Naive thymus-derived CD8-positive, alpha-beta T cell (primary cell): ENCODE data around the gene RLN2. TPM values are rescaled to one million over a fixed set of nuclear protein-coding genes. Genes with fewer than 3 reads are reported as not detected.
"Not testable (repeated sequence)": the region's sequence is repeated elsewhere in the genome, so short reads cannot be mapped to it uniquely, and the experiment has no call there.

ENCODE experiments used
- ATAC-seq, 2 donors: fragments of 150-1000 bp; cut with Tn5 transposase in 1 of 2; sonication (Bioruptor Pico), chemical (Tn5 transposase) in 1 of 2; 1 replicate in 1 of 2; 2 replicates in 1 of 2; pipeline ENCODE4 v1.10.0; 2021; ENCODE audit warnings: mild to moderate bottlenecking in 2 of 2, moderate library complexity in 2 of 2
- POLR2A ChIA-PET: fragments of 350-600 bp; sonication (Branson Sonifier 250); formaldehyde crosslinking; loops from one replicate; lab custom pipeline; 2021; ENCODE audit warnings: antibody characterized with exemption; lab: Charles Lee
- DNase-seq, 10 donors: peaks; one replicate each; pipeline versions ENCODE4 v3.0.0 to v3.0.0-alpha.2; 2020 to 2022
- H3K27ac Mint-ChIP-seq, 10 donors: one replicate each; pipeline ENCODE4 v1.8.0; 2020 to 2022; ENCODE audit warnings: mild to moderate bottlenecking in 10 of 10, mixed read lengths in 10 of 10, moderate library complexity in 4 of 10, inconsistent platforms in 1 of 10
- H3K27me3 Mint-ChIP-seq, 5 donors: one replicate each; pipeline ENCODE4 v1.8.0; 2021 to 2022; ENCODE audit warnings: mixed read lengths in 5 of 5
- H3K36me3 Mint-ChIP-seq, 3 donors: one replicate each; pipeline ENCODE4 v1.8.0; 2020 to 2022; ENCODE audit warnings: mixed read lengths in 3 of 3, mild to moderate bottlenecking in 2 of 3, inconsistent platforms in 1 of 3
- H3K4me1 Mint-ChIP-seq, 4 donors: one replicate each; pipeline ENCODE4 v1.8.0; 2021 to 2022; ENCODE audit warnings: mixed read lengths in 4 of 4
- H3K4me3 Mint-ChIP-seq, 10 donors: one replicate each; pipeline ENCODE4 v1.8.0; 2020 to 2022; ENCODE audit warnings: mild to moderate bottlenecking in 10 of 10, mixed read lengths in 10 of 10, moderate library complexity in 6 of 10, inconsistent platforms in 1 of 10
- H3K9me3 Mint-ChIP-seq, 9 donors: one replicate each; pipeline ENCODE4 v1.8.0; 2020 to 2022; ENCODE audit warnings: mixed read lengths in 9 of 9, mild to moderate bottlenecking in 3 of 9, inconsistent platforms in 1 of 9, moderate library complexity in 1 of 9
- polyA plus RNA-seq, 3 donors: library from polyadenylated mRNA; unstranded; fragments of 300-500 nt; fragmentation: Illumina TruSeq; gene quantifications; one replicate each; pipeline ENCODE4 v1.2.3, GENCODE V29; 2021
- total RNA-seq, 8 experiments: library from RNA in 2 of 8; stranded (reverse) in 2 of 8; gene quantifications; one replicate each; pipeline ENCODE4 v1.2.3 and lab custom pipeline; 2021 to 2026

Gene RLN2
- 1 to 10 TPM; 3.7 TPM for total RNA-seq
- polyA plus RNA-seq = 10 to 100 TPM in 1 of 3 donors, 1 to 10 TPM in 2; 7.7 to 12.7 (median 9.4) TPM
- total RNA-seq (lab: John Stamatoyannopoulos, UW) = 0.49 to 2.8 (median 0.87) reads per million in 6 experiments

GRCh38 chr9:5303840-5304795, at the start of gene RLN2:
TSS of gene RLN2 (minus strand) at chr9:5304716. CDS start at chr9:5304580, 136 bp downstream.
- Mint-ChIP-seq H3K27ac (peak within 1 kb of the TSS; percentile 19 to 80 (median 58)), H3K4me3 (peak within 1 kb of the TSS; percentile 48 to 82 (median 66)), H3K4me1 (peaks cover 17 to 50% (median 35%) of the 10 kb centered on the region in 4 donors)
- DNase-seq (peak in 5 of 10 donors; percentile 2 to 47 (median 33)), ATAC-seq (peak; percentile 97)
- POLR2A ChIA-PET, H3K27me3 Mint-ChIP-seq, H3K9me3 Mint-ChIP-seq, H3K36me3 Mint-ChIP-seq: not testable (repeated sequence)

GRCh38 chr9:5354184-5354583, 49.7 kb upstream of the RLN2 start:
- Mint-ChIP-seq H3K4me1 (peaks cover 24 to 41% (median 40%) of the 10 kb centered on the region in 4 donors), H3K27ac (peak overlapping the region in 7 of 10 donors; percentile 27 to 70 (median 45)), H3K4me3 (peak overlapping the region in 2 of 10 donors; percentile 22 to 40), H3K9me3 (peaks cover 6 to 18% (median 10%) of the 10 kb centered on the region in 9 donors), H3K27me3 (no peaks in the 10 kb centered on the region), H3K36me3 (peaks cover 18 to 32% (median 20%) of the 10 kb centered on the region in 3 donors)
- DNase-seq = no peak
- POLR2A ChIA-PET = no interaction called here
- no peak for ATAC-seq

- ATAC-seq = peak; percentile 80 to 89
- Mint-ChIP-seq H3K36me3 (peaks cover 14 to 27% (median 17%) of the 10 kb centered on the region in 3 donors), H3K9me3 (peaks cover 6 to 29% (median 15%) of the 10 kb centered on the region in 9 donors), H3K4me3 (peak overlapping the region; percentile 39 to 80 (median 57)), H3K4me1 (peaks cover 24 to 41% (median 40%) of the 10 kb centered on the region in 4 donors), H3K27ac (peak overlapping the region in 8 of 10 donors; percentile 29 to 85 (median 76)), H3K27me3 (no peaks in the 10 kb centered on the region)
- peak in 3 of 10 donors; percentile 31 to 44 (median 40) for DNase-seq
- POLR2A ChIA-PET = interaction anchor here (0.9 kb wide), 1 partner anchor 97 kb away, joined by 3 read pairs; the partner anchor contains the start of gene CD274
Observed at GRCh38 chr9:5352637-5353248, 48.2 kb upstream of the RLN2 start.

- not testable (repeated sequence) for H3K27me3 Mint-ChIP-seq, H3K36me3 Mint-ChIP-seq, H3K9me3 Mint-ChIP-seq
- DNase-seq (peak in 5 of 10 donors; percentile 11 to 66 (median 48)), ATAC-seq (peak; percentile 96 to 97)
- Mint-ChIP-seq H3K4me3 (peak within 1 kb of the TSS; percentile 23 to 80 (median 68)), H3K27ac (peak within 1 kb of the TSS; percentile 67 to 94 (median 91)), H3K4me1 (peaks cover 11 to 34% (median 27%) of the 10 kb centered on the region in 4 donors)
- POLR2A ChIA-PET = interaction anchor here (0.6 kb wide), 1 partner anchor 503 kb away, joined by 4 read pairs; no protein-coding TSS in a partner anchor
Observed at GRCh38 chr9:5338992-5339981, 34.8 kb upstream of the RLN2 start, which contains the start of gene RLN1. TSS of gene RLN1 (minus strand) at chr9:5339876. CDS start at chr9:5339746, 130 bp downstream.

GRCh38 chr9:5336688-5337087, 32.2 kb upstream of the RLN2 start:
- peak; percentile 40 to 54 for ATAC-seq
- H3K4me3 Mint-ChIP-seq = peak overlapping the region; percentile 59 to 87 (median 77)
- H3K9me3 Mint-ChIP-seq = no peaks in the 10 kb centered on the region
- H3K36me3 Mint-ChIP-seq = peaks cover 0 to 25% (median 19%) of the 10 kb centered on the region in 3 donors
- peak overlapping the region; percentile 26 to 94 (median 88) for H3K27ac Mint-ChIP-seq
- H3K4me1 Mint-ChIP-seq = peaks cover 22 to 46% (median 44%) of the 10 kb centered on the region in 4 donors
- POLR2A ChIA-PET = interaction anchor here (0.5 kb wide), 1 partner anchor 36 kb away, joined by 3 read pairs; no protein-coding TSS in a partner anchor
- H3K27me3 Mint-ChIP-seq = no peaks in the 10 kb centered on the region
- peak in 8 of 10 donors; percentile 29 to 67 (median 50) for DNase-seq

GRCh38 chr9:5331276-5331675, 26.8 kb upstream of the RLN2 start:
- ATAC-seq, H3K27me3 Mint-ChIP-seq, POLR2A ChIA-PET, H3K27ac Mint-ChIP-seq, DNase-seq: not testable (repeated sequence)
- Mint-ChIP-seq H3K4me1 (peaks cover 41 to 68% (median 59%) of the 10 kb centered on the region in 4 donors), H3K9me3 (peaks cover 0 to 14% (median 5%) of the 10 kb centered on the region in 9 donors), H3K36me3 (peaks cover 8 to 58% (median 46%) of the 10 kb centered on the region in 3 donors), H3K4me3 (peak overlapping the region in 1 of 10 donors; percentile 20)

GRCh38 chr9:5326893-5327548, 22.5 kb upstream of the RLN2 start:
- Mint-ChIP-seq H3K9me3 (peaks cover 0 to 14% (median 5%) of the 10 kb centered on the region in 9 donors), H3K27me3 (no peaks in the 10 kb centered on the region), H3K27ac (peak overlapping the region in 9 of 10 donors; percentile 59 to 95 (median 87)), H3K4me1 (peaks cover 29 to 54% (median 42%) of the 10 kb centered on the region in 4 donors), H3K36me3 (peaks cover 8 to 39% (median 29%) of the 10 kb centered on the region in 3 donors), H3K4me3 (peak overlapping the region in 8 of 10 donors; percentile 22 to 78 (median 58))
- DNase-seq (peak in 9 of 10 donors; percentile 11 to 83 (median 62)), ATAC-seq (peak; percentile 91 to 94)
- POLR2A ChIA-PET = interaction anchor here (0.7 to 1.5 kb wide), 4 partner anchors 12 to 141 kb away, joined by 3 to 5 read pairs (median 4); partner anchors contain the start of genes INSL6 and PLGRKT

GRCh38 chr9:5326187-5326586, 21.7 kb upstream of the RLN2 start:
- Mint-ChIP-seq H3K27ac (peak overlapping the region in 8 of 10 donors; percentile 5 to 95 (median 68)), H3K27me3 (no peaks in the 10 kb centered on the region), H3K4me1 (peaks cover 32 to 62% (median 48%) of the 10 kb centered on the region in 4 donors), H3K4me3 (peak overlapping the region in 7 of 10 donors; percentile 7 to 70 (median 24)), H3K9me3 (peaks cover 0 to 14% (median 5%) of the 10 kb centered on the region in 9 donors), H3K36me3 (peaks cover 8 to 35% (median 27%) of the 10 kb centered on the region in 3 donors)
- POLR2A ChIA-PET = interaction anchor here (1.3 to 1.5 kb wide), 2 partner anchors 25 to 140 kb away, joined by 4 to 5 read pairs; partner anchors contain the start of gene INSL6
- no peak for DNase-seq
- ATAC-seq = peak; percentile 24 to 39

GRCh38 chr9:5321601-5322000, 17.1 kb upstream of the RLN2 start:
- Mint-ChIP-seq H3K27ac (peak overlapping the region in 1 of 10 donors; percentile 12), H3K4me3 (peak overlapping the region in 1 of 10 donors; percentile 15), H3K36me3 (peaks cover 0 to 16% (median 7%) of the 10 kb centered on the region in 3 donors), H3K4me1 (peaks cover 15 to 35% (median 27%) of the 10 kb centered on the region in 4 donors)
- ATAC-seq, H3K9me3 Mint-ChIP-seq, DNase-seq, POLR2A ChIA-PET, H3K27me3 Mint-ChIP-seq: not testable (repeated sequence)

- POLR2A ChIA-PET = no interaction called here
- H3K4me1 Mint-ChIP-seq = peaks cover 11 to 30% (median 22%) of the 10 kb centered on the region in 4 donors
- peak overlapping the region in 1 of 10 donors; percentile 12 for H3K27ac Mint-ChIP-seq
- H3K9me3 Mint-ChIP-seq = peaks cover 0 to 10% (median 0%) of the 10 kb centered on the region in 9 donors
- ATAC-seq = peak; percentile 32 to 37
- H3K27me3 Mint-ChIP-seq = no peaks in the 10 kb centered on the region
- H3K36me3 Mint-ChIP-seq = peaks cover 0 to 19% (median 13%) of the 10 kb centered on the region in 3 donors
- no peak for DNase-seq
- H3K4me3 Mint-ChIP-seq = no peak overlapping the region
Observed at GRCh38 chr9:5321058-5321457, 16.5 kb upstream of the RLN2 start.
